HG03064 (cell line): ENCODE data around the gene MAFG.
"Not testable (repeated sequence)": the region's sequence is repeated elsewhere in the genome, so short reads cannot be mapped to it uniquely, and the experiment has no call there.

Experiments used
- ATAC-seq: cut with Tn5 transposase; IDR thresholded peaks from one replicate; pipeline ENCODE4 v1.9.1; 2021; ENCODE audit warnings: low read depth; ENCODE audit not compliant: unreplicated experiment

The MAFG gene

GRCh38 chr17:81958633-81959342, 31.3 kb upstream of the MAFG start:
- ATAC-seq, result no peak

GRCh38 chr17:81957691-81958432, 30.3 kb upstream of the MAFG start:
- ATAC-seq, result no peak

- no peak for ATAC-seq
Observed at GRCh38 chr17:81956607-81957589, 29.4 kb upstream of the MAFG start.

GRCh38 chr17:81955756-81956544, 28.4 kb upstream of the MAFG start:
- ATAC-seq, result no peak

GRCh38 chr17:81955058-81955681, 27.6 kb upstream of the MAFG start:
- ATAC-seq, result no peak

GRCh38 chr17:81954131-81955057, 26.9 kb upstream of the MAFG start:
- no peak for ATAC-seq

GRCh38 chr17:81953443-81953842, 25.9 kb upstream of the MAFG start:
- not testable (repeated sequence) for ATAC-seq

- ATAC-seq, result no peak
Observed at GRCh38 chr17:81952792-81953228, 25.3 kb upstream of the MAFG start.

GRCh38 chr17:81951785-81952684, 24.5 kb upstream of the MAFG start:
- no peak for ATAC-seq

- no peak for ATAC-seq
Observed at GRCh38 chr17:81950501-81950900, 23.0 kb upstream of the MAFG start.

- no peak for ATAC-seq
Observed at GRCh38 chr17:81948635-81949378, 21.3 kb upstream of the MAFG start.

GRCh38 chr17:81947189-81947588, 19.7 kb upstream of the MAFG start, which contains the start of gene MYADML2:
Gene MYADML2 (minus strand): TSS chr17:81947233. CDS start chr17:81941741, 5,492 bp downstream.
- no peak for ATAC-seq

GRCh38 chr17:81944858-81945257, 17.3 kb upstream of the MAFG start:
- ATAC-seq, result no peak

GRCh38 chr17:81942167-81942553, 14.6 kb upstream of the MAFG start:
- no peak for ATAC-seq

- ATAC-seq, result no peak
Observed at GRCh38 chr17:81941484-81942166, 14.1 kb upstream of the MAFG start.
